Measurements from ENCODE around the gene ASPA. TPM values are rescaled to one million over a fixed set of nuclear protein-coding genes. Genes with fewer than 3 reads are reported as not detected.

ASPA gene
- polyA plus RNA-seq, 4 donors: 1.9 to 8.1 (median 3.8) TPM

DNA sequence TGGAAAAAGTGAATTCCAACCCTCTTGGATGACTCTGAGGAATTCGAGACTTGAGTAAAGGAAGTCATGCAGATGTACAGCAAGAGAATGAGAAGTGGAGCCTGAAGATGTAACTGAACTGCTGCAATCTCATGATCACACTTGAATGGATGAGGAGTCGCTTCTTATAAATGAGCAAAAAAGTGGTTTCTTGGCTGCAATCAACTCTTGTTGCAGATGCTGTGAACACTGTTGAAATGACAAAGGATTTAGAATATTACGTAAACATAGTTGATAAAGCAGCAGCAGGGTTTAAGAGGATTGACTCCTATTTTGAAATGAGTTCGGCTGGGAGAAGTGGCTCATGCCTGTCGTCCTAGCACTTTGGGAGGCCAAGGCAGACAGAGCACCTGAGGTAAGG is 25.5 kb downstream of the ASPA start:
- H3K9me3 ChIP-seq (ENCODE audit: control insufficient read depth in 2 of 2, insufficient read depth in 1 of 2, low read depth in 1 of 2, low read length in 1 of 2): peaks cover 0 to 7% of the 10 kb centered on the region in 2 donors
- no peaks in the 10 kb centered on the region for H3K4me1 ChIP-seq (ENCODE audit: control insufficient read depth in 3 of 3, insufficient read depth in 2 of 3, low read depth in 1 of 3, low read length in 2 of 3)
- H3K27me3 ChIP-seq (ENCODE audit: control insufficient read depth in 3 of 3, insufficient read depth in 3 of 3, low read length in 3 of 3): no peaks in the 10 kb centered on the region
- no peak overlapping the region for H3K4me3 ChIP-seq (ENCODE audit: low read depth in 1 of 3, low read length in 3 of 3)
- no peak overlapping the region for H3K27ac ChIP-seq (ENCODE audit: low read depth in 1 of 3, low read length in 2 of 3)
- DNase-seq (no peak), FAIRE-seq (no peak)
- 58 to 79% (median 79%) methylated on average over 5 of the region's 5 CpGs for WGBS, 3 donors
- H3K36me3 ChIP-seq (ENCODE audit: control insufficient read depth in 3 of 3, insufficient read depth in 2 of 3, low read depth in 1 of 3, low read length in 3 of 3): no peaks in the 10 kb centered on the region

DNA sequence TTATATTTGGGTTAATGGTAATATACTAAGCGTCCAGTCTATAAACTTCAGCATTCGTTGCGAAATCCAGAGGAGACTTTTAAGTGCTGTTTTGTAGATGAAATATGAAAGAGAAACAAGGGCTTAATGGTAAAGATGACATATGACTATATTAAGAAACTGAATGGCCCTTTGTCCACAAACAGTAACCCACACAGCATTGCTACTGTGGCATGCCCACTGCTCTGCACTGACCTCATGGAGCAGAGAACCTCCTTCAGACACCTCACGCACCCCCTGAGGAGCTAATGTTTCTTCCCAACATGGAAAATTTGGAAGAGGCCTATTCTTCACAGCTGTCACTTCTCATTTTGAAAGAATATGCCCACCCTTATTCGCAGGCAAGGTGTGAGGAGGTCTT is 26.7 kb downstream of the ASPA start:
- DNase-seq: no peak
- Histone ChIP-seq H3K36me3 (ENCODE audit: control insufficient read depth in 3 of 3, insufficient read depth in 2 of 3, low read depth in 1 of 3, low read length in 3 of 3) (no peaks in the 10 kb centered on the region), H3K27ac (ENCODE audit: low read depth in 1 of 3, low read length in 2 of 3) (no peak overlapping the region), H3K27me3 (ENCODE audit: control insufficient read depth in 3 of 3, insufficient read depth in 3 of 3, low read length in 3 of 3) (no peaks in the 10 kb centered on the region), H3K9me3 (ENCODE audit: control insufficient read depth in 2 of 2, insufficient read depth in 1 of 2, low read depth in 1 of 2, low read length in 1 of 2) (peaks cover 0 to 7% of the 10 kb centered on the region in 2 donors), H3K4me1 (ENCODE audit: control insufficient read depth in 3 of 3, insufficient read depth in 2 of 3, low read depth in 1 of 3, low read length in 2 of 3) (no peaks in the 10 kb centered on the region), H3K4me3 (ENCODE audit: low read depth in 1 of 3, low read length in 3 of 3) (no peak overlapping the region)
- WGBS, 3 donors: 62 to 71% (median 68%) methylated on average over 5 of the region's 5 CpGs
- no peak for FAIRE-seq

DNA sequence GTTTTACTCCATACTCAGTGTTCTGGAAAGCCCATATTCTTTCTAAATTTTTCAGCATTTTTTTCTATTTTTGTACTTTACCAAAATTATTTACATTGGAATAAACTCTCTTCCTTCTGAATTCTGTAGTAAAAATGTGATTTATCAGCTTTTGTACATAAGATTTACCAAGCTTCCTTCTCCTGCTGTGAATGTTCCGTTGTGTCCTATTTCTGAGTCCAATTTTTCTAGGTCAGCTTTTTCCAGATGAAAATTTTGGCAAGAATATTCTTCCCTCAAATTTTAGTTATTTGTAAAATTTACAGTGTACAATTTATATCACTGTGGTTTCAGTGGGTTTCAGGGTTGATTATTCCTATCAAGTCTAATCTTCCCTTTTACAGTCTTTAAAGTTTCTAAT is 27.5 kb downstream of the ASPA start:
- FAIRE-seq (no peak), DNase-seq (no peak)
- 67 to 83% (median 83%) methylated on average over 1 of the region's 1 CpG for WGBS, 3 donors
- Histone ChIP-seq H3K36me3 (ENCODE audit: control insufficient read depth in 3 of 3, insufficient read depth in 2 of 3, low read depth in 1 of 3, low read length in 3 of 3) (no peaks in the 10 kb centered on the region), H3K27ac (ENCODE audit: low read depth in 1 of 3, low read length in 2 of 3) (no peak overlapping the region), H3K4me1 (ENCODE audit: control insufficient read depth in 3 of 3, insufficient read depth in 2 of 3, low read depth in 1 of 3, low read length in 2 of 3) (no peaks in the 10 kb centered on the region), H3K9me3 (ENCODE audit: control insufficient read depth in 2 of 2, insufficient read depth in 1 of 2, low read depth in 1 of 2, low read length in 1 of 2) (peaks cover 0 to 7% of the 10 kb centered on the region in 2 donors), H3K27me3 (ENCODE audit: control insufficient read depth in 3 of 3, insufficient read depth in 3 of 3, low read length in 3 of 3) (no peaks in the 10 kb centered on the region), H3K4me3 (ENCODE audit: low read depth in 1 of 3, low read length in 3 of 3) (no peak overlapping the region)

DNA sequence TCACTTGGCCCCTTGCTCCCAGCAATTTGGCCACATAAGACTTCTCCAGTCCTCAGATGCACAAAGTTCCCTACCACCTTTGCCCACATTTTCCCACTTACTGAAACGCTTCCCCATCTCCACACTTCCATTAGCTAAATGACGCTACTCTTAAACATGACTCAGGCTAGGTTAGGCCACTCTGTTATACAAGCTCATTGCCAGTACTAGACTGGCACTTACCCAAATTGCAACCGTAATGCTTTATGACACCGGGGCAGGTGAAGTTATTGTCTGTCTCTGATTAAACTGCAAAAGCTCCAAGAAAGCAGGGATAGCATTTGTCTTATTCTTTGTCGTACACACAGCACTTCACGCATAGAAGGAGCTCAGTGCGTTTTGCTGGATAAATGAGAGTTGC is 29.2 kb downstream of the ASPA start:
- peak in 1 of 2 donors; percentile 15 for DNase-seq
- H3K27me3 ChIP-seq (ENCODE audit: control insufficient read depth in 3 of 3, insufficient read depth in 3 of 3, low read length in 3 of 3): no peaks in the 10 kb centered on the region
- no peak overlapping the region for H3K27ac ChIP-seq (ENCODE audit: low read depth in 1 of 3, low read length in 2 of 3)
- WGBS, 3 donors: 39 to 74% (median 50%) methylated on average over 7 of the region's 7 CpGs
- no peaks in the 10 kb centered on the region for H3K36me3 ChIP-seq (ENCODE audit: control insufficient read depth in 3 of 3, insufficient read depth in 2 of 3, low read depth in 1 of 3, low read length in 3 of 3)
- H3K4me1 ChIP-seq (ENCODE audit: control insufficient read depth in 3 of 3, insufficient read depth in 2 of 3, low read depth in 1 of 3, low read length in 2 of 3): no peaks in the 10 kb centered on the region
- FAIRE-seq: no peak
- no peak overlapping the region for H3K4me3 ChIP-seq (ENCODE audit: low read depth in 1 of 3, low read length in 3 of 3)
- peaks cover 0 to 7% of the 10 kb centered on the region in 2 donors for H3K9me3 ChIP-seq (ENCODE audit: control insufficient read depth in 2 of 2, insufficient read depth in 1 of 2, low read depth in 1 of 2, low read length in 1 of 2)

DNA sequence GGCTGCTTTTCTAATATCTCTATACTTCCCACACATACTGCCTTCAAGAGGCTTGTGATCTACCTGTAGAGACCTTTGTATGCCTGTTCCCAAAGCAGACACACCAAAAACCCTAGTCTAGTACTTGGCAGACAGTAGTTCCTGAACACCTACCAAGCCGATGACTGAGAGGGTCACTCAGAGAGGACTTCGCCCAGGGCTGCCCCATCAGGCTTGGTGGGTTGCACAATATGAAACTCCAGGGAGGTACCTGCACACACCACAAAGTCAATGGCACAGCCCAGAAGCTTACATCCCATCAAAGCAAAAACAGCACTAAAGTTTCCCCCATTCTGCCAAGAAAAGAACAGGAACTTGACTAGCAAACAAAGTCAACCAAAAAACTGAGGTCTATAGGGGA is 30.3 kb downstream of the ASPA start:
- H3K4me3 ChIP-seq (ENCODE audit: low read depth in 1 of 3, low read length in 3 of 3): no peak overlapping the region
- H3K27me3 ChIP-seq (ENCODE audit: control insufficient read depth in 3 of 3, insufficient read depth in 3 of 3, low read length in 3 of 3): no peaks in the 10 kb centered on the region
- no peaks in the 10 kb centered on the region for H3K4me1 ChIP-seq (ENCODE audit: control insufficient read depth in 3 of 3, insufficient read depth in 2 of 3, low read depth in 1 of 3, low read length in 2 of 3)
- no peak overlapping the region for H3K27ac ChIP-seq (ENCODE audit: low read depth in 1 of 3, low read length in 2 of 3)
- H3K9me3 ChIP-seq (ENCODE audit: control insufficient read depth in 2 of 2, insufficient read depth in 1 of 2, low read depth in 1 of 2, low read length in 1 of 2): peaks cover 0 to 2% of the 10 kb centered on the region in 2 donors
- peak in 1 of 2 donors; percentile 46 for DNase-seq
- no peak for FAIRE-seq
- WGBS, 3 donors: 77 to 97% (median 83%) methylated on average over 2 of the region's 2 CpGs
- H3K36me3 ChIP-seq (ENCODE audit: control insufficient read depth in 3 of 3, insufficient read depth in 2 of 3, low read depth in 1 of 3, low read length in 3 of 3): peaks cover 0 to 2% (median 0%) of the 10 kb centered on the region in 3 donors

DNA sequence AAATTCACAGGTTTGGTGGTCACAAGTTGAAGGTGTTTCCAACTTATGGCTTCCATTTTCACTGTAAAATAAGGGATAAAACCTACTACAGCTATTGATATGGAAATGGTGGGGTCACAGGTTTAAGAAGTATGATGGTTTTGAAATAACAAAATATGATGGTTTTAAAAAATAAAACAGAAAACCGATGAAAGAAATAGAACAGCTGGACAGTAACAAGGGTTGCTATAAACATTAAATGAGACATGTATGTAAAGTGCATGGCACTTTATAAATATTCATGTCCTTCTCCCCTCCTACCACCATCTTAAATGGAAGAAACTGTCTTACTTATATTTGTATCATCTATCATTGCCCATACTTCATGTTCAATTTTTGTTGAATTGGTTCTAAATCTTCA is 31.3 kb downstream of the ASPA start:
- DNase-seq (no peak), FAIRE-seq (no peak)
- Histone ChIP-seq H3K4me3 (ENCODE audit: low read depth in 1 of 3, low read length in 3 of 3) (no peak overlapping the region), H3K27ac (ENCODE audit: low read depth in 1 of 3, low read length in 2 of 3) (no peak overlapping the region), H3K36me3 (ENCODE audit: control insufficient read depth in 3 of 3, insufficient read depth in 2 of 3, low read depth in 1 of 3, low read length in 3 of 3) (peaks cover 0 to 3% (median 0%) of the 10 kb centered on the region in 3 donors), H3K27me3 (ENCODE audit: control insufficient read depth in 3 of 3, insufficient read depth in 3 of 3, low read length in 3 of 3) (no peaks in the 10 kb centered on the region), H3K9me3 (ENCODE audit: control insufficient read depth in 2 of 2, insufficient read depth in 1 of 2, low read depth in 1 of 2, low read length in 1 of 2) (no peaks in the 10 kb centered on the region), H3K4me1 (ENCODE audit: control insufficient read depth in 3 of 3, insufficient read depth in 2 of 3, low read depth in 1 of 3, low read length in 2 of 3) (no peaks in the 10 kb centered on the region)
- WGBS, 3 donors: 69 to 79% (median 76%) methylated on average over 1 of the region's 1 CpG

DNA sequence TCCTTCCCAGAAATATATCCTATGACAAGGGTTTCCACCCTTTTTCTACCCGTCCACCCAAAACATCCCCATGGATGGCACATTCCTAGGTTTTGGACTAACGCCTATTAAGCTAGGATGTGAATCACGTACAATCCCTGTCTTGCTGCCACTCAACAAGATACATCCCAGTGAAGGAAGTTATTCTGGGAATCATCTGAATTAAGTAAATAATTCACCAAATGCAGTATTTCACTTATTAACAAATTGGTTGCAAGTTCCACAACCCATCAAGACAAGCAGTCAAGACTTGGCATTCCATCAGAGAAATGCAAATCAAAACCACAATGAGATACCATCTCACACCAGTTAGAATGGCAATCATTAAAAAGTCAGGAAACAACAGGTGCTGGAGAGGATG is 32.1 kb downstream of the ASPA start:
- no peak for FAIRE-seq
- Histone ChIP-seq H3K4me1 (ENCODE audit: control insufficient read depth in 3 of 3, insufficient read depth in 2 of 3, low read depth in 1 of 3, low read length in 2 of 3) (no peaks in the 10 kb centered on the region), H3K4me3 (ENCODE audit: low read depth in 1 of 3, low read length in 3 of 3) (no peak overlapping the region), H3K36me3 (ENCODE audit: control insufficient read depth in 3 of 3, insufficient read depth in 2 of 3, low read depth in 1 of 3, low read length in 3 of 3) (peaks cover 0 to 8% (median 0%) of the 10 kb centered on the region in 3 donors), H3K27ac (ENCODE audit: low read depth in 1 of 3, low read length in 2 of 3) (no peak overlapping the region), H3K9me3 (ENCODE audit: control insufficient read depth in 2 of 2, insufficient read depth in 1 of 2, low read depth in 1 of 2, low read length in 1 of 2) (no peaks in the 10 kb centered on the region), H3K27me3 (ENCODE audit: control insufficient read depth in 3 of 3, insufficient read depth in 3 of 3, low read length in 3 of 3) (no peaks in the 10 kb centered on the region)
- no peak for DNase-seq
- whole genome bisulfite sequencing, 3 donors: 77 to 90% (median 84%) methylated on average over 3 of the region's 3 CpGs

DNA sequence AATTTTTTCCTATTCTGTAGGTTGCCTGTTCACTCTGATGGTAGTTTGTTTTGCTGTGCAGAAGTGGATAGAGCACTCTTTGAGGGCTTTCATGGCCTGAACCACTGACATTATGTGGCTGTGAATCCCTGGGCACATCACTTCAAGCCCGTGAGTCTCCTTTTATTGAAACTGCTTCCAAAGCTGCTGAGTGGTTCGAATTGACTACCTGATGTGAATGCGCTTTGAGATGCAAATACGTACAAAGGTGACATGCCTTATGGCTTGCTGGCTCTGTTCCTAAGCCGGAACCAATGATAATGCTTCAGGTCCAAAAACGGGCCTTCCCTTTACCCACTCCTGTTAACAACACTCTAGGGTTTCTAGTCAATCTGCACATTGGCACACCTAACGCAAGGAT is 34.3 kb downstream of the ASPA start:
- Histone ChIP-seq H3K9me3 (ENCODE audit: control insufficient read depth in 2 of 2, insufficient read depth in 1 of 2, low read depth in 1 of 2, low read length in 1 of 2) (no peaks in the 10 kb centered on the region), H3K4me3 (ENCODE audit: low read depth in 1 of 3, low read length in 3 of 3) (no peak overlapping the region), H3K27me3 (ENCODE audit: control insufficient read depth in 3 of 3, insufficient read depth in 3 of 3, low read length in 3 of 3) (no peaks in the 10 kb centered on the region), H3K27ac (ENCODE audit: low read depth in 1 of 3, low read length in 2 of 3) (no peak overlapping the region), H3K4me1 (ENCODE audit: control insufficient read depth in 3 of 3, insufficient read depth in 2 of 3, low read depth in 1 of 3, low read length in 2 of 3) (no peaks in the 10 kb centered on the region), H3K36me3 (ENCODE audit: control insufficient read depth in 3 of 3, insufficient read depth in 2 of 3, low read depth in 1 of 3, low read length in 3 of 3) (peaks cover 0 to 25% (median 0%) of the 10 kb centered on the region in 3 donors)
- WGBS, 3 donors: 61 to 67% (median 67%) methylated on average over 7 of the region's 7 CpGs
- FAIRE-seq (no peak), DNase-seq (no peak)

DNA sequence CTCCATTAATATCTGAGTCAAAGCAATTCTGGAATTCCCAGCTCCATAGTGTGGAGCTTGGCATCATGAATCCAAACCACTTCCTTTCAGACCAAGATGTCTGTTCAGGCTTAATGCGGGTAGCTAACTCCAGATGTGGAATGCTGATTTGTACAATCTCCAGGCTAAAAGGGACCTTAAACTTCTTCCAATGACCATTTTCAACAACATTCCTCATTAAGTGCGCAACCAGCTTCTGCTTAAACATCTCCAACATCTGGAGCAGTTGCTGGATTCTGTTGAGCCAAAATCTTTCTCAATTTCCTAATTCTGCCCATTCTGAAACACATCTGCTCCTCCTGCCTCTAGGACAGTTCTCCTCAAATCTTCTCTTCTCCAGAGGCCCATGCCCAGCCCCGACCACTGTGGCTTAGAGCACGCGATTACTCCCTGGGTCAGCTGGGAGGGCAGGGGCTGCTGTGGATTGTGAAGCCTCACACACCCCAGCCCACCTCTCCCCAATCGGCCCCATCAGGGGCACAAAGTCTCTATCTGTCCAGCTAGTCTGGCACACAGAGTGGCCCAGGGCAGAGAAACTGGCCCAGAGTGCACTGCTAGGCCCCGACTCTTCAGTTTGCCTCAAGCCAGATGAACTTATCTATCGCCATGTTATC is 36.2 kb downstream of the ASPA start:
- Histone ChIP-seq H3K9me3 (ENCODE audit: control insufficient read depth in 2 of 2, insufficient read depth in 1 of 2, low read depth in 1 of 2, low read length in 1 of 2) (no peaks in the 10 kb centered on the region), H3K36me3 (ENCODE audit: control insufficient read depth in 3 of 3, insufficient read depth in 2 of 3, low read depth in 1 of 3, low read length in 3 of 3) (peaks cover 0 to 30% (median 0%) of the 10 kb centered on the region in 3 donors), H3K27ac (ENCODE audit: low read depth in 1 of 3, low read length in 2 of 3) (peak overlapping the region in 1 of 3 donors; percentile 52), H3K4me1 (ENCODE audit: control insufficient read depth in 3 of 3, insufficient read depth in 2 of 3, low read depth in 1 of 3, low read length in 2 of 3) (no peaks in the 10 kb centered on the region), H3K4me3 (ENCODE audit: low read depth in 1 of 3, low read length in 3 of 3) (no peak overlapping the region), H3K27me3 (ENCODE audit: control insufficient read depth in 3 of 3, insufficient read depth in 3 of 3, low read length in 3 of 3) (no peaks in the 10 kb centered on the region)
- FAIRE-seq (no peak), DNase-seq (no peak)
- 71 to 77% (median 72%) methylated on average over 8 of the region's 8 CpGs for WGBS, 3 donors
